NK-92 (cell line): ENCODE data around the gene PCSK5.
"Not testable (repeated sequence)": the region's sequence is repeated elsewhere in the genome, so short reads cannot be mapped to it uniquely, and the experiment has no call there.

Source experiments
- DNase-seq: peaks from one replicate; lab custom pipeline; 2025; ENCODE audit not compliant: unreplicated experiment; lab: John Stamatoyannopoulos, UW

PCSK5 gene

DNA sequence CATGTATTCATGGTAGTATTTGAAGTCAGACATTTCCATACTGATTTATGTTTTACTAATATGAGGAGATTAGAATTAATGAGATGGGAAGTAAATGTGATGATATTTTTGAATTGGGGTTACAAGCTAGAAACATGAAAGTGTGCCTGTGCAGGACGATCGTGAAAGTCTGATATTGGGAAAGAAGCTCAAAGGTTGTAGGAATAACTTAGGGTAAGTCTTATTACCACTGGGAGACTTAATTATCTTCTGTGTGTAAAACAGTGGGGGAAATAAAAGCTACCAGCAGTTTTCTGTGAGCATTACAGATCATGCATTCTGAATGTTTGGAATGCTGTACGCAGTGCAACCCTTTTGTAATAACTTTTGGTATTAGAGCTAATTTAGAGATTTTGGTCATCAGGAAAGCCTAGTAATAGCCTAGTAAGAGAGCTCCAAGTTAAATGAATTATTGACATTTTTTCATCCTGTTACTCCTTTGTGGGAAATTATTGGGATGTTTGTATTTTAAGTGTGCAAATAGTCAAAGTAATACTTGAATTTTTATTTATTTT lies 153.9 kb downstream of the PCSK5 start:
- no peak for DNase-seq

DNA sequence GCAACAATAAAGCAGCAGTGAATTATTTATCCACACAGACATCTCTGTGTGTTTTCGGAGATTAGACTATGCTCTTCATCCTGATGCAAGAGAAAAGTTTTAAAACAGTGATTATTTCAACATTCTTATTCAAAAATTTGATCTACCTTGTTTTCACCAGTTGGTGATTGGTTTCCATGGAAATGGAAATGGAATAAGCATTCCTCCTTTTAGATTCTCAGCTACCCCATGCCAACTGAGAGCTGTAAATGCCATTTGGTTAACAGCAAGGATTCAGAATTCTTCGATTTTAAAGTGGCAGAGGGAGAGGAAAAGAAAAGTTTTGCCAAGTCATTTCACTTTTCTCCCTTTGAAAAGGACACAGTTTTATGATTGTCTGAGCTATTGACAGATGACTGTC lies 154.7 kb downstream of the PCSK5 start:
- no peak for DNase-seq

DNA sequence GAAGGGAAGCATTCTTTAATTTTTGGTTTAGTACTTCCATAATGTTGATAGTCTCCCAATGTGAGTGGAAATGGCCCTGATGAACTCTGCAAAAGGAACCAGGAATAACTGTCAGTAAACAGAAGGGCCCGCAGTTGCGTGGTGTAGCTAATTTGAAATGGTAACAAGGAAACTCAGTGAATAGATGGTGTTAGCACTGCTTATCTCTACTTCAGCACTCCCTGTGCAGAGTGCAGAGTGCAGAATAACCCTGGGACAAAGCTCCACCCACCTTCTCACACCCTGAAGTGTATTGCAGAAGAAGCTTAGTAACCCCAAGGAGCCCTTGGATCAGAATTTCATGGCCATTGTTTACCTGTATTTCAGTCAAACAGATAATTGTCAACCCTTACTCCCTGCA lies 158.9 kb downstream of the PCSK5 start:
- DNase-seq, result no peak

DNA sequence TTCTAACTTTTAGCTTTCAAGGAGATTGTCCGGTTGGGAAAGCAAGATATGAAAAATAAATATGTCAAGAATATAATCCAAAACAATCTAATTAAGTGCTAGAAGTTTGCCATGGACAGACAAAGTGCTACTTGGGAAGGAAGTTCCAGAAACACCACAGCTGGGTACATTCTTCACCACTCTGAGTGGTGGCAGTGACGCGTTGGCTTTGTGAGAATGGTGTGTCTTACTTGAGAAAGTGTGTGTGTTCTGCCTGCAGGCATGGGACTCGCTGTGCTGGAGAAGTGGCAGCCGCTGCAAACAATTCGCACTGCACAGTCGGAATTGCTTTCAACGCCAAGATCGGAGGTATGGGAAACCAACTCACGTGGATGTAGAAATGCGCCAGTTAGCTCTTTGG lies 177.2 kb downstream of the PCSK5 start:
- DNase-seq, result no peak

DNA sequence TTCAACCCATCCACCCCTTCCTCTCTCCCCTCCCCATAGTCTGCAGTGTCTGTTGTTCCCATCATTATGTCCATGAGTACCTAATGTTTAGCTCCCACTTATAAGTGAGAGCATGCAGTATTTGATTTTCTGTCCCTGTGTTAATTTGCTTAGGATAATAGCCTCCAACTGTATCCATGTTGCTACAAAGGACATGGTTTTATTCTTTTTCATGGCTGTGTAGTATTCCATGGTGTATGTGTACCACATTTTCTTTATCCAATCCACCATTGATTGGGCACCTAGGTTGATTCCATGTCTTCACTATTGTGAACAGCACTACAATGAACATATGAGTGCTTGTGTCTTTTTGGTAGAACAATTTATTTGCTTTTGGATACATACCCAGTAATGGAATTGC lies 187.1 kb downstream of the PCSK5 start:
- no peak for DNase-seq

DNA sequence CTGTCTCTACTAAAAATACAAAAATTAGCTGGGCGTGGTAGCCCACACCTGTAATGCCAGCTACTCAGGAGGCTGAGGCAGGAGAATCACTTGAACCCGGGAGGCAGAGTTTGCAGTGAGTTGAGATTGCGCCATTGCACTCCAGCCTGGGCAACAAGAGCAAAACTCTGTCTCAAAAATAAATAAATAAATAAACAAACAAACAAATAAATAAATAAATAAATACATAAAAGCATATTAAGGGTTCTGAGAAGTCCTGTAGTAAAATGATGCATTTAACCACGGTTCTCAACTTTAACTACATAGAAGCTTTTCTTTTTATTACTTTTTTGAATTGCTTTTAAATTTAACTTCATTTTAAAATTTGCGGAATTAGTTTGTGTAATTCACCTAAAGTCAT lies 190.8 kb downstream of the PCSK5 start:
- not testable (repeated sequence) for DNase-seq

DNA sequence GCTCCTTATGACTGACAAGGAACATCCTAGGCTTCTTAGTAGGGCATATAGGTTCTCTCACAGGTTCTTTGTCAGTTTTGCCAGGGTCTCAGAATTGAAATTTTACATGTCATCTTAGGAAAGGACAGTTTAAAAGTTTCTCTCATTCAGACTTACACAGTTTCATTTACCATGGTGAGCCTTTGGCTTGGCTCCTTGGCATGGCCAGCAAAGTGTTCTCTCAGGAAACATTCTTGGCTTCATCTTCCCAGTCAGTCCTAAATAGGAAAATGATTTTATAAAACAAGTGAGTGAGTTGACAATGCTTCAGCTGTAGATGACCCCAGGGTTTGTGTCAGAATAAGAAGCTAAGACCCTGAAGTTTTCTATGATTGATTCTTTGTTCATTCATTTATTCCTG lies 191.6 kb downstream of the PCSK5 start:
- no peak for DNase-seq

DNA sequence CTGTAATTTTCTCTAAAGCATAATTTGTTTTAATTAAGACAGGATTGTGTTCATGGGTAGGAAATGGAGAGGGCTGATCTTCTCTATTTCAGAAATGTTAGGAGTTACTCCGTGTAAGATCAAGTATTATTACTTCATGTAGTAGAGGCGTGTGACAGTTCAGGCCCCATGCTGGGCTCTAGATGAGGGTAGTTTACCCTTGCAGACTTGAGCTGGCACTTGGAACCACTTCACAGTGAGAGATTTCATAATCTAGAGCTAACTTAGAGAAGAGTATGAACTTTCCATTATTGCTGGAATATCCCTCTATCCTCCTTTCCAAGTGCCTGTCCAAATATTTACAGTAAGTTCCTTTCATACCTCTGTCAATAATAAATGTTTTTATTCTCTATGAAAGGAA lies 195.1 kb downstream of the PCSK5 start:
- no peak for DNase-seq

DNA sequence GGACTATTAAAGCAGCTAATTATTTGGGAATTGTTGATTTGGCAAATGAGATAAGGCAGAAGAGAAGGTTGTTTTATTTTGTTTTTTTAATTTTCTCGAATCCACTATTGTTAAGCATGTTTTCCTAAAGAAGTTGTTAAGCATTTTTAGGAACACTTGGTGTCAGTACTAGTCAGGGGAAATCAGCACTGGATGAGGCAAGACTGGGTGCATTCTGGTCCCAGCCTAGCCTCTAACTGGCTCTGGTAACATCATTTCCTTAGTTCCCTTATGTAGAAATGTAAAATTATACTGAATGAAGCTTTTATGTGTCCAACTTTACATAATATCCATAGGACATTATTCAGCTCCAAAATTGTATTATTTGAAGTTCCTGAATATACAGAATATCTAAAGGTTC lies 196.1 kb downstream of the PCSK5 start:
- DNase-seq, result no peak

DNA sequence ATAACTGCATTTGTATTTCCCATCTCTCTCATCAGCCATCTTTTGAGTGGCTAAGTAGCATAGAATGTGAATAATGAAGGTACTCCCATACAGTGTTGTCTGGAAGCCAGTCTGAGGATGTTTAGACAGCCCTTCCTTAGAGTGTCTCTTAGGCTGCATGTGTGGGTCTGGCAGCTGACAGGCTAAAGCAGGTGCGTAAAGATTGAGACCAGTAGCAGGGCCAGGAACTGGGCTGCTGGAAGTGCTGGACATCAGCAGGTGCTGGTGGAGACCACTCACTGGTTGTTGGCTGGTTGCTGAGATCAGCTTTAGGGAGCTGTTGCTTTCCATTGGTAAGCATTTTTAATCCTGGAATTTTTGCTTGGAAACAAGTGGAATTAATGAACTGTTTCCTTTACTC lies 197.5 kb downstream of the PCSK5 start:
- no peak for DNase-seq

DNA sequence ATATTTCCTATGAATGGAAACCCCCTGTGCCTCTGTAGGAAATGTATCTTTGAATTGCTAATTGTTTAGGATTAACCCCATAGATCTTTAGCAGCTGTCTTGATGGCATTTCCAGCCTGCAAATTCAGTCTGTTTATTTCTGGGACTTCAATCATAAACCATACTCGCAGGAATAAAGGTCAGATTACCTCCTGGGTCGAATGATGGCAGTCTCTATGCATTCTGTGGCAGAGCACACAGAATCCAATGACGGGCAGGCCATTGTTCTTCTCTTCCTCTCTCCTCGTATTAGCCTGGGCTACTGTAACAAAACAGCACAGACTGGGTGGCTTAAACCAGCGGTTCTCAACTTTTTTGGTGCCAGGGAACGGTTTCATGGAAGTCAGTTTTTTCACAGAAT lies 199.9 kb downstream of the PCSK5 start:
- no peak for DNase-seq

DNA sequence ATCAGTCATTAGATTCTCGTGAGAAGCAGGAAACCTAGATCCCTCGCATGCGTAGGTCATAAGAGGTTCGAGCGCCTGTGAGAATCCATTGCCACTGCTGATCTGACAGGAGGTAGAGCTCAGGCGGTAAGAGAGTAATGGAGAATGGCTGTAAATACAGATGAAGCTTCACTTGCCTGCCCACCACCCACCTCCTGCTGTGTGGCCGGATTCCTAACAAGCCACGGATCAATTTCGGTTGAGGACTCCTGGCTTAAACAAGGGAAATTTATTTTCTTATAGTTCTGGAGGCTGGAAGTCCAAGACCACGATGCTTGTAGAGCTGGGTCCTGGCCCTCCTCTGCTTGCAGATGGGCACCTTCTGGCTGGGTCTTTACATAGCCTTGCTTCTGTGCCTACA lies 200.4 kb downstream of the PCSK5 start:
- no peak for DNase-seq

DNA sequence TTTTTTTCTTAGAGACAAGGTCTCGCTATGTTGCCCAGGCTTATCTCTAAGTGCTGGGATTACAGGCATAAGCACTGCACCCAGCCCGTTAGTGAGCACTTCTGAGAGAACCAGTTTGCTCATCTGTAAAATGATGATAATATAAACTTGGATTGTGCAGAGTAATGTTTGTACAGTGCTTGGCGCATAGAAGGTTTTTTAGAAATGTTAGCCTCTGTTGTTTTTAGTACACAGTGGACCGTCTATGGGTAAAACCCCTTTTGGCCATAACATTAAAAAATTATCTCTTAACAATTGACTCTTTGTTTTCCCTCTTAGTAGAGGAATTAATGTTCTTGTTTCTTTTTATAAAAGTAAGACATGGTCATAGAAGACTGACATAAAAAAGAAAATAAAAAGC lies 202.1 kb downstream of the PCSK5 start:
- DNase-seq, result no peak

DNA sequence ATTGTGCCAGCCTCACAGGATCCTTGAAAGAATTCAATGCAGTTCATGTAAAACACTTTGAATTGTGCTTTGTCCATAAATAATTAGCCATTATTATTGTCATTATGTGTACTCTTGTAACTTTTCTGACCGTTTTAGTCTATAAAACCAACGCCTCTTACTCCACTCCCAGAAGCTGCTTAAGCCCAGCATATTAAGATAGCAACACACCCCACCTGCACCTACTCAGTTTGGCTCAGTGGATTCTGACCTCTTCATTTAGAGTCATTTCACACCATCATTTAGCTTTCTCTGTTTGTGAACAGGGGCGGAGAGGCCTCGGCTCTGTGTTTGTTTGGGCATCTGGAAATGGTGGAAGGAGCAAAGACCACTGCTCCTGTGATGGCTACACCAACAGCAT lies 205.1 kb downstream of the PCSK5 start:
- DNase-seq, result no peak

DNA sequence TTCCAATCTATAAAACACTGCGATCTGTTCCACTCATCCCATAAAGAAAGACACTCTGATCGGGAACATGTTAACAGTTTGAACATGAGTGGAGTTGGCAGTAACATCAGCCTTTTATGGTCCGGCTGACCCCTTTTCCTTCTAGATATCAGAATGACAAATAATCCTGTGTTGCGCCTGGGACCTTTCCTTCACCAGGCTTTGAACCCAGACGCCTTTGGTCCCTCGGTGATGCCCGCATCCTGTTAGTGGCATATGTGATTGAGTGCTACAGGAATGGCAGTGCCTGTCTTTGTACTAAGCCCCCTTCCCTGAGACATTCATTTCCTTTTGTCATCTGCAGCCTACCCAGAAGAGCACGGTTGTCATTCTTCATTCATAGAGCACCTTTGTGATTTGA lies 209.0 kb downstream of the PCSK5 start:
- no peak for DNase-seq

DNA sequence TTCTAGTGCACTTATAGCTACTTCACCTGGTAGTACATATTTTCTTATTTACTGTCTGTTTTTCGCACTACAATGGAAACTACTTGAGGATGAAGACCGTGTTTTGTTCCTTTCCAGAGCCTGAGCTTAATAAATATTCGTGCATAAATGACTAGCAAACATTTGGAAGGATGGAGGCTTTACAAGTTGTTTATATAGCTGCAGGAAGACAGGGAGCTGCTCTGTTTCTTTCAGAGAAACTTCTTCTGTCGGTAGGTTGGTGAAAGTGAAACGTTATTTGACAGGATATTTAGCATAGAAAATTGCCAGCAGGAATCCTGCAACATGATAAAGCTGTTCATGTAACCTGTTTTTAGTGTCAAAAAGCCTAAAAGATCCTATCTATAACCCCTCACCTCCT lies 210.6 kb downstream of the PCSK5 start:
- no peak for DNase-seq

DNA sequence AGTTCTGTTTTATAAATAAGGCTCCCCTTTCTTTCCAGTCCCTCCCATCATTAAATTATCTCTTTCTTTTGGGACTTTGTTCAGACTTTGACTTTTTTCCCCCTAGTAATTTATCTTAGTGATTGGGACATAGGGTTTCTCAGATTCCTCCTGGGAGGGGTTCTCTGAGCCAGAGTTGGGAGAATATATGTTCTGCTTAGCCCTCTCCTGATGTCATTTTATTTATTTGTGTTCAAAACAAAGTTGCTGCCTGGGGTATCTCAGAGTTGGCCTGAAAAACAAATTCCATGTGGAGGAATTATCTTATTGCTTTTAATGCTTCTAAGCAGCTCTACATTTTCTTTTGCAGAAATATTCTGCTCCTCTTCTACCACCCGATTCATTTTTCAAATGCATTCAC lies 211.0 kb downstream of the PCSK5 start:
- DNase-seq, result no peak

DNA sequence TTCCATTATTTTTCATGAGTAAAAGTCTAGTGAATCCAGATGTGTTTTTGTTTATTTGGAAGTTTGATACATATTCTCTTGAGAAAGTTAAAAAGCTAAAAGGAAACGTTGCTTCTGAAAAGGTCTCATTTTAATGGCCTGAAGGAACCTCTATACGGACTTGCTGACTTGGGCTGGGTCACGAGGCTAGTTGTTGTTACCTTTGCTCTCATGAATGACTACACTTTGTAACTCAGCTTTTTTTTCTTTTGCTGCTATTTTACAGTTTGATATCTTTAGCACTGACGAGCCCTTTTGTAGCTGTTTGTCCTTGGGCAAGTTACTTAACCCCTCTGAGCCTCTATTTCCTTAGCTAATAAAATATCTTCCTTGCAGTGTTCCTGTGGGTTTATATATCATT lies 211.5 kb downstream of the PCSK5 start:
- no peak for DNase-seq

DNA sequence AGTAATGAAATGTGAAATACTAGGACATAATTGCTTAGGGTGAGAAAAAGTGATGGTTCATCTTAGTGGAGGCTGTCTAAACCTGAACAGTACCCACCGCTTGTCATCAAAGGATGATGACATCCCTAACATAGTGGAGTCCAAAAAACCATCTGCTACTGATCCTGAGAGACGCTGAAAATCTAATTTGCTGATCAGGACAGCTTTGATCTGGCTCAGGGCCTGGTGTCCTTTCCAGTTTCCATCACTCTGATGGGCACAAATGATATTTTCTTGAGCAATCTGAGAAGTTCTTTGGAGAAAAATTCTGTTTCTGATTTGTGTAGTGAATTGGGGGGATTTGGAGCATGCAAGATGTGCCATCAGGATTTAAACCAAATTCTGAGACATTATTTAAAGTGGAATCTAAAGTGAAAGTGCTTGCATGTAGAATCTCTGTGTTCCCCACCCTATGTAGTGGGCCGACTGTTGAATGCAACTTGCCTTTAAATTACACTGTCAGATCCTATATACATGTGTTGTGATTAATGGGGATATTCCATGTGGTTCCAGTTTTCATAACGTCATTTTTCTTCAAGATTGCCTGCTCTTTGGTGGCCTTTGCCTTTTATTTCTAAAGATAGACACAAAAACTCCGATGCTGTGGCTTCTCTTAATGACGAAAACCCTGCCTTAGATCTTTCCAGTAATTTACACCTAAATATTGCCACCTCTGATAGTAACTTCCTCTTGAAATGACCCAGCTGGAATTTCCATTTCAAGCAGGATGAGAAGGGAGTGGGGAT lies 213.2 kb downstream of the PCSK5 start:
- no peak for DNase-seq

DNA sequence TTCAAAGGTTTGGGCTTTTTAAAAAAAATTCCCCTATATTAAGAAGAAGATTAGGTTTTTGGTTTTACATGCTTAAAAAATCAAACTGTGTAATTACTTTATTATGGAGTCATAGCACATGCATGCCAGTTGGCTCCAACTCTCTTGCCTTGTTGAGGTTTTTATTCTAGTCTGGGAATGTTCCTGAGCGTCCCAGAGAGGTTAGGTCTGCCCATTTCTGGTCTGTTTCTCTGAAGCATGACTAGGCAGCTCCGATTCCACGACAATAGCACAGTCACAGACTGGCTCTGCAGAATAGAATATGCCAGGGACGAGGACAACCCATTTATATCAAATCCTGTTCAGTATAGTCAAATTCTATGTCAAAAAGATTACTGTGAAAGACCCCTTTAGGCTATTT lies 217.0 kb downstream of the PCSK5 start:
- DNase-seq, result no peak

DNA sequence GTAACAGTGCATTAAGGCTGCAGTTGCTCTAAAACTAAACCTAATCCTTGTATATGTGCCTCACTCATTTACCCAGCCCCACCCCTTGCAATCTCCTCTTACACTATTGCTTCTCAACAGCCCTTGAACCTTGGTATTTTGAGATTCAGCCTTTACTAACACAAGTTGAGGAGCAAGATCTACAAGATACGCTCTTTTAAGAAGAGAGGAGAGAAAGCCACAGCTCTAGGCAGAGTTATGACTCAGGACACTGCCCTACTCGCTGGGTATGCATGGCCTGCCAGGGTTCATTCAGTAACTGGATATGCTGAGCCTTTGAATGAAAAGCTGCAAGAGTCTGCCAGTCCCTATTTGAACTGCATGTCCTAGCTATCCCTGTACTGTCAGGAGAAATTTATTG lies 219.5 kb downstream of the PCSK5 start:
- DNase-seq, result no peak

DNA sequence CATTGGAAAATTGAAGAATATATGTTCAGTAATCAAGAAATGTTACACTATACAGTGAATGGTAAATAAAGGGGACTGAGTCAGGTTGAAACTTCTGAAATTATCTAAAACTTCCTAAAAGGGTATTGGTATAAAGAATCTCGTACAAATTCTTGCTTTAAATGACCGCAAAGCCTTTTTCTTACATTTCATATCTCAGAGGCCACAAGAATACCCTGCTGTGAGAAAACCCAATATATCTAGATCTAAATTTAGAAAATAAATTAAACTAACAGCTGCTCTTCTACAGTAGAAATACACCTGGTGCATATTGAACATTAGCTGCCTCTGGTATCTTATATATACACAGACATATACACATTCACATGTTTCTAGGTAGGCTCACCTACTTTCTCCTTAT lies 221.7 kb downstream of the PCSK5 start:
- DNase-seq, result no peak

DNA sequence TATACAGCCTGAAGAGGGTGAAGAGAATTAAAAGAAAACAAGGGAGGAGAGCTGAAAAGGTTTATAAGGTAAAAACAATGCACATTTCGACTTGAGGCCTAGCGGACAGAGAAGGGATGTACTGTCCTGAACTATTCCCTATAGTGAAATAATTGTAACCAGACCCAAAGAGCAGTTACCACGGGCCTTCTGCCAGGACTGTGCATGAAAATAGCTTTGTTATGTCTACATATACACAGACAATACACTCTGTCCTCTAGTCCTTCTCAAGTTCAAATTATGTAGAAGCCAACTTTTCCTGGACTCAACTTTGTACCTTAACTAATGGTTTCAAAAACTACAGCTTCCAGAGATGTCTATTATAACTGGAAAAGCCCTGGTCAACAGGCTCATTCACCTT lies 223.7 kb downstream of the PCSK5 start:
- DNase-seq, result no peak
